ENCODE results near the gene RNU5D-1. TPM values are rescaled to one million over a fixed set of nuclear protein-coding genes. Genes with fewer than 3 reads are reported as not detected.

RNU5D-1 gene
- total and polyA plus RNA-seq, 10 of the 15 experiments (the other 5 are each of a cell fraction or from before 2014, with no cell fraction given) = not detected

GRCh38 chr1:44780583-44781121, 49.7 kb upstream of the RNU5D-1 start:
- SMC1A ChIA-PET (ENCODE audit: uncharacterized antibody, unreplicated experiment) = interaction anchor here (0.8 kb wide), 1 partner anchor 12 kb away, joined by 4 read pairs; no protein-coding TSS in a partner anchor
- in situ Hi-C loops (cut with MboI) = no loop called here
- TF ChIP-seq RELA (IDR thresholded peaks at IDR 0.05; ENCODE audit: borderline replicate concordance, partially characterized antibody) (no peak), NFYA (IDR thresholded peaks at IDR 0.05; ENCODE audit: borderline replicate concordance, low read depth, low read length) (no peak), BCL3 (IDR thresholded peaks at IDR 0.05; ENCODE audit: borderline replicate concordance, insufficient read depth, low read depth, low read length, poor library complexity, severe bottlenecking) (no peak), CEBPZ (IDR thresholded peaks at IDR 0.05; ENCODE audit: low read depth, low read length) (no peak), MAX (IDR thresholded peaks at IDR 0.05; ENCODE audit: low read depth, low read length) (no peak), SUZ12 (IDR thresholded peaks at IDR 0.05; ENCODE audit: unreplicated experiment) (no peak), GABPA (IDR thresholded peaks at IDR 0.05; ENCODE audit: low read depth) (no peak), JUND (IDR thresholded peaks at IDR 0.05; ENCODE audit: low read depth, low read length) (no peak), NFIC (IDR thresholded peaks at IDR 0.05; ENCODE audit: low read depth, low read length) (no peak), NFXL1 (IDR thresholded peaks at IDR 0.05; ENCODE audit: borderline replicate concordance) (no peak), ZNF384 (IDR thresholded peaks at IDR 0.05; ENCODE audit: borderline replicate concordance, low read depth, low read length) (no peak), EZH2 (IDR thresholded peaks at IDR 0.05; ENCODE audit: borderline replicate concordance, control insufficient read depth, low read depth, low read length) (no peak), JUNB (IDR thresholded peaks at IDR 0.05) (no peak), IKZF2 (IDR thresholded peaks at IDR 0.05) (no peak), RAD51 (IDR thresholded peaks at IDR 0.05) (no peak), CBFB (IDR thresholded peaks at IDR 0.05; ENCODE audit: low read depth) (0 out of 2 replicates have a peak, but pooled peaks have one; percentile 14)
- TF ChIP-seq, protein P1, sequence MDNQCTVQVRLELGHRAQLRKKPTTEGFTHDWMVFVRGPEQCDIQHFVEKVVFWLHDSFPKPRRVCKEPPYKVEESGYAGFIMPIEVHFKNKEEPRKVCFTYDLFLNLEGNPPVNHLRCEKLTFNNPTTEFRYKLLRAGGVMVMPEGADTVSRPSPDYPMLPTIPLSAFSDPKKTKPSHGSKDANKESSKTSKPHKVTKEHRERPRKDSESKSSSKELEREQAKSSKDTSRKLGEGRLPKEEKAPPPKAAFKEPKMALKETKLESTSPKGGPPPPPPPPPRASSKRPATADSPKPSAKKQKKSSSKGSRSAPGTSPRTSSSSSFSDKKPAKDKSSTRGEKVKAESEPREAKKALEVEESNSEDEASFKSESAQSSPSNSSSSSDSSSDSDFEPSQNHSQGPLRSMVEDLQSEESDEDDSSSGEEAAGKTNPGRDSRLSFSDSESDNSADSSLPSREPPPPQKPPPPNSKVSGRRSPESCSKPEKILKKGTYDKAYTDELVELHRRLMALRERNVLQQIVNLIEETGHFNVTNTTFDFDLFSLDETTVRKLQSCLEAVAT (IDR thresholded peaks at IDR 0.05) = 0 out of 2 replicates have a peak, but pooled peaks have one; percentile 30

More at GRCh38 chr1:44780583-44781121, 49.7 kb upstream of the RNU5D-1 start:
- ChIA-PET RAD21 (ENCODE audit: unreplicated experiment) (no interaction called here), POLR2A (interaction anchor here (0.6 to 1.6 kb wide), 5 partner anchors 12 to 1559 kb away, joined by 3 to 4 read pairs (median 3); no protein-coding TSS in a partner anchor), CTCF (interaction anchor here (0.6 to 1.3 kb wide), 3 partner anchors 10 to 236 kb away, joined by 3 to 5 read pairs (median 5); no protein-coding TSS in a partner anchor)
- H4K20me1 ChIP-seq (ENCODE audit: control insufficient read depth, insufficient read depth) = peaks cover 12% of the 10 kb centered on the region
- no peak overlapping the region for H2AFZ ChIP-seq (ENCODE audit: control insufficient read depth, low read depth, low read length)
- no peaks in the 10 kb centered on the region for H3K27me3 ChIP-seq (replicated peaks in 1 of 2; ENCODE audit: control insufficient read depth in 2 of 2, insufficient read depth in 2 of 2, low read length in 1 of 2)
- ATAC-seq (no peak), DNase-seq (ENCODE audit: low read depth, low spot score) (no peak), FAIRE-seq (no peak)
- no peaks in the 10 kb centered on the region for H3K9me3 ChIP-seq (replicated peaks; ENCODE audit: control insufficient read depth, insufficient read depth, low read length)
- no peak overlapping the region for H3K27ac ChIP-seq (ENCODE audit: control insufficient read depth, insufficient read depth)
- BruUV-seq (replicated peaks) = no TSS peak
- H3K9ac ChIP-seq (ENCODE audit: control insufficient read depth, insufficient read depth, low read length) = no peak overlapping the region
- H3K4me2 ChIP-seq (ENCODE audit: control insufficient read depth, insufficient read depth) = no peak overlapping the region
- H3K36me3 ChIP-seq (ENCODE audit: control insufficient read depth in 2 of 2, insufficient read depth in 2 of 2, low read length in 1 of 2) = peaks cover 8 to 30% of the 10 kb centered on the region in 2 experiments
- intact Hi-C loops (cut with micrococcal nuclease; ENCODE audit: unreplicated experiment) = no loop called here
- H3K79me2 ChIP-seq (ENCODE audit: control insufficient read depth, insufficient read depth, low read length) = peaks cover 33% of the 10 kb centered on the region
- peaks cover 32% of the 10 kb centered on the region for H3K4me1 ChIP-seq (ENCODE audit: control insufficient read depth, insufficient read depth, low read length)
- no peak overlapping the region for H3K4me3 ChIP-seq
- WGBS (ENCODE audit: insufficient coverage, insufficient replicate concordance, low lambda C conversion rate, missing lambda C conversion rate) = 87% methylated on average over 14 of the region's 14 CpGs
